Smooth muscle cell (in vitro differentiated cells): ENCODE results near the gene PFN1. TPM values are rescaled to one million over a fixed set of nuclear protein-coding genes. Genes with fewer than 3 reads are reported as not detected.

Source experiments
- DNase-seq: peaks from one replicate; lab custom pipeline; 2025; ENCODE audit not compliant: unreplicated experiment; lab: John Stamatoyannopoulos, UW
- H2AFZ ChIP-seq: fragments of 200-600 bp; sonication (generic); 2 replicates; pipeline ENCODE4 v1.6.0; 2016; ENCODE audit warnings: antibody characterized with exemption, low read depth, mild to moderate bottlenecking
- H3F3A ChIP-seq: fragments of 200-600 bp; sonication (generic); 2 replicates; pipeline ENCODE4 v1.6.0; 2017; ENCODE audit warnings: antibody characterized with exemption, low read depth
- H3K27ac ChIP-seq: fragments of 200-600 bp; sonication (generic); 2 replicates; pipeline ENCODE4 v1.5.1; 2016; ENCODE audit warnings: low read depth, mild to moderate bottlenecking
- H3K27me3 ChIP-seq: fragments of 200-600 bp; sonication (generic); 2 replicates; pipeline ENCODE4 v1.6.1; 2016; ENCODE audit warnings: low read depth, mild to moderate bottlenecking
- H3K36me3 ChIP-seq: fragments of 200-600 bp; sonication (generic); 2 replicates; pipeline ENCODE4 v1.5.1; 2016; ENCODE audit warnings: low read depth
- H3K4me1 ChIP-seq: fragments of 200-600 bp; sonication (generic); 2 replicates; pipeline ENCODE4 v1.5.1; 2016; ENCODE audit warnings: low read depth
- H3K4me2 ChIP-seq: fragments of 200-600 bp; sonication (generic); 2 replicates; pipeline ENCODE4 v1.6.0; 2016; ENCODE audit warnings: mild to moderate bottlenecking
- H3K4me3 ChIP-seq: fragments of 200-600 bp; sonication (generic); 2 replicates; pipeline ENCODE4 v1.5.1; 2016; ENCODE audit warnings: mild to moderate bottlenecking
- H3K79me2 ChIP-seq: fragments of 200-600 bp; sonication (generic); 2 replicates; pipeline ENCODE4 v1.6.0; 2016; ENCODE audit warnings: low read depth, mild to moderate bottlenecking
- H3K9ac ChIP-seq: fragments of 200-600 bp; sonication (generic); 2 replicates; pipeline ENCODE4 v1.6.0; 2016; ENCODE audit warnings: low read depth
- H3K9me3 ChIP-seq: fragments of 200-600 bp; sonication (generic); replicated peaks from 2 replicates; pipeline ENCODE4 v1.5.1; 2016; ENCODE audit warnings: low read depth
- H4K20me1 ChIP-seq: fragments of 200-600 bp; sonication (generic); 2 replicates; pipeline ENCODE4 v1.6.0; 2016; ENCODE audit warnings: low read depth
- WGBS: methylation state at CpG from one replicate; pipeline ENCODE4 v1.1.7; 2016; ENCODE audit warnings: low lambda C conversion rate; 5-methylcytosine and 5-hydroxymethylcytosine counted together
- polyA plus RNA-seq: library from polyadenylated mRNA; unstranded; fragments of >200 nt; fragmentation: Nextera tagmentation; extraction: Ambion mirVana; gene quantifications from 2 replicates; pipeline ENCODE4 v1.2.1, GENCODE V29; 2016
- total RNA-seq: library from RNA; depleted of rRNA; stranded (reverse); fragments of >200 nt; gene quantifications from 2 replicates; pipeline ENCODE4 v1.2.3, GENCODE V29; 2014
- TF ChIP-seq, protein P1 (sequence below): fragments of 200-600 bp; sonication (generic); IDR thresholded peaks from 2 replicates; pipeline ENCODE4 v1.5.1; 2017; ENCODE audit warnings: borderline replicate concordance, mild to moderate bottlenecking, antibody characterized with exemption; ENCODE audit not compliant: insufficient read depth, poor library complexity, severe bottlenecking

The PFN1 gene
- total and polyA plus RNA-seq, 2 experiments from 2014 or later = 838 to 1,485 TPM

GRCh38 chr17:4939796-4940554 lies 8.4 kb downstream of the PFN1 start, which contains the start of the genes RNF167 and SLC25A11:
Gene RNF167, plus strand, starts transcription at chr17:4940268. Its CDS starts 642 bp downstream, at chr17:4940910.
Gene SLC25A11, minus strand, starts transcription at chr17:4940046. Its CDS starts 136 bp downstream, at chr17:4939910.
- Histone ChIP-seq H2AFZ (peak within 1 kb of the TSS; percentile 71), H3K27ac (peak within 1 kb of the TSS; percentile 92), H3K9me3 (no peaks in the 10 kb centered on the region), H3K9ac (peak within 1 kb of the TSS; percentile 95), H3F3A (peaks cover 25% of the 10 kb centered on the region), H4K20me1 (peaks cover 13% of the 10 kb centered on the region), H3K4me2 (peak within 1 kb of the TSS; percentile 95), H3K4me1 (peaks cover 12% of the 10 kb centered on the region), H3K79me2 (peaks cover 48% of the 10 kb centered on the region), H3K27me3 (no peaks in the 10 kb centered on the region), H3K4me3 (peak within 1 kb of the TSS; percentile 77), H3K36me3 (no peaks in the 10 kb centered on the region)
- WGBS = under 1% methylated on average over 72 of the region's 72 CpGs
- TF ChIP-seq, protein P1, sequence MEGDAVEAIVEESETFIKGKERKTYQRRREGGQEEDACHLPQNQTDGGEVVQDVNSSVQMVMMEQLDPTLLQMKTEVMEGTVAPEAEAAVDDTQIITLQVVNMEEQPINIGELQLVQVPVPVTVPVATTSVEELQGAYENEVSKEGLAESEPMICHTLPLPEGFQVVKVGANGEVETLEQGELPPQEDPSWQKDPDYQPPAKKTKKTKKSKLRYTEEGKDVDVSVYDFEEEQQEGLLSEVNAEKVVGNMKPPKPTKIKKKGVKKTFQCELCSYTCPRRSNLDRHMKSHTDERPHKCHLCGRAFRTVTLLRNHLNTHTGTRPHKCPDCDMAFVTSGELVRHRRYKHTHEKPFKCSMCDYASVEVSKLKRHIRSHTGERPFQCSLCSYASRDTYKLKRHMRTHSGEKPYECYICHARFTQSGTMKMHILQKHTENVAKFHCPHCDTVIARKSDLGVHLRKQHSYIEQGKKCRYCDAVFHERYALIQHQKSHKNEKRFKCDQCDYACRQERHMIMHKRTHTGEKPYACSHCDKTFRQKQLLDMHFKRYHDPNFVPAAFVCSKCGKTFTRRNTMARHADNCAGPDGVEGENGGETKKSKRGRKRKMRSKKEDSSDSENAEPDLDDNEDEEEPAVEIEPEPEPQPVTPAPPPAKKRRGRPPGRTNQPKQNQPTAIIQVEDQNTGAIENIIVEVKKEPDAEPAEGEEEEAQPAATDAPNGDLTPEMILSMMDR = no peak
- DNase-seq = peak; percentile 77

DNA sequence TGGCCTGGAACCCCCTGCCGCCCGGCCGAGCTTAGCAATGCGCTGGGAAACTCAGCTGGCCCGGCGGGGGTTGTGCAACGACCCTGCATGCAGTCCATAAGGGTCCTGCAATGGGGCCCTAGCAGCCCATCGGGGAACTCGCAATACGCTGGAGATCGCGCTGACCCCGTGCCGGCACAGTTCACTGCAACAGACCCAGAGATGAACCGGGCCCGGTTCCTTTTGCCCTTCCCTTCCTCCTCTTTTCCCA lies 8.9 kb downstream of the PFN1 start:
- 2% methylated on average over 16 of the region's 16 CpGs for WGBS
- H2AFZ ChIP-seq = peak overlapping the region; percentile 6

DNA sequence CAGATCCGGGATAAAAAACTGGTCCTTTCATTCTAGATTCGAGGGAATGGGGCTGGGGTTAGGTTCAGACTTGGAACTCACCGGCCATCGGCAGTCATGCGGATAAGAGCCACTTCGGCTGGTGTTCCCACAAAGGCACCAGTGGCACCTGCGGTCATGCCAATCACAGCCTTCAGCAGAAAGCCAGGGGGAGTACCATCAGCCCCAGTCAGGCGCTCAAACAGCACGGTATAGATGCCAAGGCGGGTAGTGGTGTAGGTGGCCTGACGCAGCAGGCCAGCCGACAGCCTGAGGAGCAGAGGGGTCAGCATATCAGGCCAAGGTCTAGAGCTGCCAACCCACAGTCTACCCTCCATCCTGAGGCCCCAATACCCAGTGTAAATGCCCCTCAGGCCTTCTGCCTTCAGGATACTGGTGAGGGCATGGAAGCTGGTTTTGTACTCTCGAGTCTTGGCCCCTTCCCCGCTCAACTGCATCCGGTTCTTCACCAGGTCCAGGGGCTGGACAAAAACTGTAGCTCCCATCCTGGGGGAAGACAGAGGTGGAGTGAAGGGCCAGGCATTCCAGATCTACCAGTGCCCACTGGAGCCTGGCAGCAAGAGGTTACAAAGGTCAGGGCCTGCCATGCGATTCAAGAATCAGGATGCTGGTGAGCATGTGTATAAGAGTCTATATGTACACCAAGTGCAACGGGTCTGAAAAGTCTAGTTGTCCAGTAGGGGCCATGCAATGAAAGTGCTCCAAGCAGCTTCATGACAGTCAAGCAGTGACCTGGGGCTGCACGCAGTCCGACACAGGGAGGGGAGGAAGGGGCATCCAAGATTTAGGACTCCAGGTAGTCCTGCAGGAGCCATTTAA lies 9.4 kb downstream of the PFN1 start:
- Histone ChIP-seq H4K20me1 (peaks cover 4% of the 10 kb centered on the region), H3K36me3 (no peaks in the 10 kb centered on the region), H3K27ac (peak overlapping the region; percentile 92), H3K27me3 (no peaks in the 10 kb centered on the region), H3K4me2 (peak overlapping the region; percentile 95), H2AFZ (no peak overlapping the region), H3K9me3 (no peaks in the 10 kb centered on the region), H3K4me3 (peak overlapping the region; percentile 77), H3K9ac (peak overlapping the region; percentile 59), H3K79me2 (peaks cover 38% of the 10 kb centered on the region), H3F3A (peaks cover 17% of the 10 kb centered on the region), H3K4me1 (peaks cover 12% of the 10 kb centered on the region)
- DNase-seq = no peak
- TF ChIP-seq, protein P1 = no peak
- WGBS = 75% methylated on average over 19 of the region's 19 CpGs

More for the DNA sequence above, 8.9 kb downstream of the PFN1 start:
- Histone ChIP-seq H3K27ac (peak overlapping the region; percentile 92), H3K4me3 (peak overlapping the region; percentile 77), H3K4me1 (peaks cover 12% of the 10 kb centered on the region), H3K79me2 (peaks cover 43% of the 10 kb centered on the region), H3F3A (peaks cover 21% of the 10 kb centered on the region), H4K20me1 (peaks cover 8% of the 10 kb centered on the region), H3K9ac (peak overlapping the region; percentile 59), H3K27me3 (no peaks in the 10 kb centered on the region), H3K36me3 (no peaks in the 10 kb centered on the region), H3K9me3 (no peaks in the 10 kb centered on the region), H3K4me2 (peak overlapping the region; percentile 95)
- no peak for DNase-seq
- TF ChIP-seq, protein P1 = no peak
